Endothelial cell of hepatic sinusoid (primary cell): ENCODE results near the gene PCDHB5.
"Not testable (repeated sequence)": the region's sequence is repeated elsewhere in the genome, so short reads cannot be mapped to it uniquely, and the experiment has no call there.

ENCODE experiments used
- in situ Hi-C: cut with HindIII; loops from 2 replicates; pipeline ENCODE4 v1.10.0; 2017; ENCODE audit warnings: low sequenced_read_pairs

Gene PCDHB5

DNA sequence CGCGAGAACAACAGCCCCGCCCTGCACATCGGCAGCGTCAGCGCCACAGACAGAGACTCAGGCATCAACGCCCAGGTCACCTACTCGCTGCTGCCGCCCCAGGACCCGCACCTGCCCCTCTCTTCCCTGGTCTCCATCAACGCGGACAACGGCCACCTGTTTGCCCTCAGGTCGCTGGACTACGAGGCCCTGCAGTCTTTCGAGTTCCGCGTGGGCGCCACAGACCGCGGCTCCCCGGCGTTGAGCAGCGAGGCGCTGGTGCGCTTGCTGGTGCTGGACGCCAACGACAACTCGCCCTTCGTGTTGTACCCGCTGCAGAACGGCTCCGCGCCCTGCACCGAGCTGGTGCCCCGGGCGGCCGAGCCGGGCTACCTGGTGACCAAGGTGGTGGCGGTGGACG is 16.6 kb downstream of the PCDHB5 start:
- in situ Hi-C loops: not testable (repeated sequence)

DNA sequence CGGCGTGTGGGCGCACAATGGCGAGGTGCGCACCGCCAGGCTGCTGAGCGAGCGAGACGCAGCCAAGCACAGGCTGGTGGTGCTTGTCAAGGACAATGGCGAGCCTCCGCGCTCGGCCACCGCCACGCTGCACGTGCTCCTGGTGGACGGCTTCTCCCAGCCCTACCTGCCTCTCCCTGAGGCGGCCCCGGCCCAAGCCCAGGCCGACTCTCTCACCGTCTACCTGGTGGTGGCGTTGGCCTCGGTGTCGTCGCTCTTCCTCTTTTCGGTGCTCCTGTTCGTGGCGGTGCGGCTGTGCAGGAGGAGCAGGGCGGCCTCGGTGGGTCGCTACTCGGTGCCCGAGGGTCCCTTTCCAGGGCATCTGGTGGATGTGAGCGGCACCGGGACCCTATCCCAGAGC is 17.1 kb downstream of the PCDHB5 start:
- in situ Hi-C loops: not testable (repeated sequence)

DNA sequence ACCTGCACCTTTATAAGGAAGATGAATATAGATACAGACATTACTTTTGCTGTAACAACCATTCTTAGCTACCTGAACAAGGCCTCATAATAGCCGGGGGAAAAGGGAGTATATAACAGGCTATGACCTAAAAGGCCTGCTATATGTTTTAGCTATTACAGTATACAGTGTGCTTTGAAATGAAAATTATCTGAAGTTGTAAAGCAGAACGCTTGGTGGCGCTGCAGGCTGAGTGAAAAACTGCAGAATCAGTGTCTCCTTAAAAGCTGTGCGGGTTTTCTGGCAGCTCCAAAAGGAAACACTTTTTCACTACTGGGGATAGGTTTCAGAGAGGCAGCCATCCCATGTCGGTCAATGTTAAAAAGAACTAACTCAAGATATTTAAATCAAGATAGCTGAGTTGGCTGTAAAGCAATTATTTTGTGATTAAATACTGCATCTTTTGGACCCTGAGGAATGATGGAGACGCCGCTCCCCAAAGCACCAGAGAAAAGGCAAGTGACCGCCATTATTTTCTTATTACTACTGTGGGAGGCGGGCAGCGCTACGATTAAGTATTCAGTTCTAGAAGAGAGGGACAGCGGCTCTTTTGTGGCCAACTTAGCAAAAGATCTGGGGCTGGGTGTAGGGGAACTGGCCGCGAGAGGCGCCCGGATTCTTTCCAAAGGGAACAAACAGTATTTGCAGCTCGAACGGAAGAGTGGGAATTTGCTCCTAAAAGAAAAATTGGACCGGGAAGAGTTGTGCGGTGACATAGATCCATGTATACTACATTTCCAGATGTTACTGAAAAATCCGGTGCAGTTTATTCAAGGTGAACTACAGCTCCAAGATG is 20.8 kb downstream of the PCDHB5 start:
- in situ Hi-C loops: no loop called here

DNA sequence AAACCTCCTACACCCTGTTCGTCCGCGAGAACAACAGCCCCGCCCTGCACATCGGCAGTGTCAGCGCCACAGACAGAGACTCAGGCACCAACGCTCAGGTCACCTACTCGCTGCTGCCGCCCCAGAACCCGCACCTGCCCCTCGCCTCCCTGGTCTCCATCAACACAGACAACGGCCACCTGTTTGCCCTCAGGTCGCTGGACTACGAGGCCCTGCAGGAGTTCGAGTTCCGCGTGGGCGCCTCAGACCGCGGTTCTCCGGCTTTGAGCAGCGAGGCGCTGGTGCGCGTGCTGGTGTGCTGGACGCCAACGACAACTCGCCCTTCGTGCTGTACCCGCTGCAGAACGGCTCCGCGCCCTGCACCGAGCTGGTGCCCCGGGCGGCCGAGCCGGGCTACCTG is 22.4 kb downstream of the PCDHB5 start:
- in situ Hi-C loops: not testable (repeated sequence)

DNA sequence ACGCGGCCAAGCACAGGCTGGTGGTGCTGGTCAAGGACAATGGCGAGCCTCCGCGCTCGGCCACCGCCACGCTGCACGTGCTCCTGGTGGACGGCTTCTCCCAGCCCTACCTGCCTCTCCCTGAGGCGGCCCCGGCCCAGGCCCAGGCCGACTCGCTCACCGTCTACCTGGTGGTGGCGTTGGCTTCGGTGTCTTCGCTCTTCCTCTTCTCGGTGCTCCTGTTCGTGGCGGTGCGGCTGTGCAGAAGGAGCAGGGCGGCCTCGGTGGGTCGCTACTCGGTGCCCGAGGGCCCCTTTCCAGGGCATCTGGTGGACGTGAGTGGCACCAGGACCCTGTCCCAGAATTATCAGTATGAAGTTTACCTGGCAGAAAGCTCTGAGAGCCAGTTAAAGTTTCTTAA is 22.9 kb downstream of the PCDHB5 start:
- in situ Hi-C loops: not testable (repeated sequence)

DNA sequence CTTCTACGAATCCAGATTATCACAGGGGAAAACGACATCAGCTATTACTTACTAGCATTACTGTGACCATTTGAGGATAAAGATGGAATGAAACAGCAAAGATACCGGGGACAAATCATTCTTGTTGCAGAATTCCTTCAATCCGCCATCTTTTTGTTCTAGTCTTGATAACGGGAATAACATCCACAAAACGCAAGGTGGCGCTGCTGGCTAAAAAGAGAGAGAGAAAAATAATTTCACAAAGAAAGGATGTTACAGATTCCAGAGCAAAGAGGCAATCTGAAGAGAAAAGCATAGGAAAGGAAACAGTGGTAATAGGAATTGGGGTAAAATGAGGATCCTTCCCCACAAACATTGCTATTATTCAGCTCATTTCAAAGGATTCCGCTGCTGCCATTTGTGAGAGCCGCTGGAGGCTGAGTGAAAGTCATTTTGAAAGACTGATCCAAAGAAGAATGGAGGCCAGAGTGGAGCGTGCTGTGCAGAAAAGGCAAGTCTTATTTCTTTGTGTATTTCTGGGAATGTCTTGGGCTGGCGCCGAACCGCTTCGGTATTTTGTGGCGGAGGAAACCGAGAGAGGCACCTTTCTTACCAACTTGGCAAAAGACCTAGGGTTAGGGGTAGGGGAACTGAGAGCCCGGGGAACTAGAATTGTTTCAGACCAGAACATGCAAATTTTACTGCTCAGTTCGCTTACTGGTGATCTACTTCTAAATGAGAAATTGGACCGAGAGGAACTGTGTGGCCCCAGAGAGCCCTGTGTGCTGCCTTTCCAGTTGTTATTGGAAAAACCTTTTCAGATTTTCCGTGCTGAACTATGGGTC is 37.6 kb downstream of the PCDHB5 start, which contains the start of gene PCDHB7:
Gene PCDHB7 (plus strand): TSS at position 264 of the 824 bp plus-strand sequence. CDS start 192 bp downstream, at position 456.
- in situ Hi-C loops: no loop called here

DNA sequence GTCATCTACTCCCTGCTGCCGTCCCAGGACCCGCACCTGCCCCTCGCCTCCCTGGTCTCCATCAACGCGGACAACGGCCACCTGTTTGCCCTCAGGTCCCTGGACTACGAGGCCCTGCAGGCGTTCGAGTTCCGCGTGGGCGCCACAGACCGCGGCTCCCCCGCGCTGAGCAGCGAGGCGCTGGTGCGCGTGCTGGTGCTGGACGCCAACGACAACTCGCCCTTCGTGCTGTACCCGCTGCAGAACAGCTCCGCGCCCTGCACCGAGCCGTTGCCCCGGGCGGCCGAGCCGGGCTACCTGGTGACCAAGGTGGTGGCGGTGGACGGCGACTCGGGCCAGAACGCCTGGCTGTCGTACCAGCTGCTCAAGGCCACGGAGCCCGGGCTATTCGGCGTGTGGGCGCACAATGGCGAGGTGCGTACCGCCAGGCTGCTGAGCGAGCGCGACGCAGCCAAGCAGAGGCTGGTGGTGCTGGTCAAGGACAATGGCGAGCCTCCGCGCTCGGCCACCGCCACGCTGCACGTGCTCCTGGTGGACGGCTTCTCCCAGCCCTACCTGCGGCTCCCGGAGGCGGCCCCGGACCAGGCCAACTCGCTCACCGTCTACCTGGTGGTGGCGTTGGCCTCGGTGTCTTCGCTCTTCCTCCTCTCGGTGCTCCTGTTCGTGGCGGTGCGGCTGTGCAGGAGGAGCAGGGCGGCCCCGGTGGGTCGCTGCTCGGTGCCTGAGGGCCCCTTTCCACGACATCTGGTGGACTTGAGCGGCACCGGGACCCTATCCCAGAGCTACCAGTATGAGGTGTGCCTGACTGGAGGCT is 39.5 kb downstream of the PCDHB5 start:
- in situ Hi-C loops: loop anchor here (5.0 kb wide), 1 partner anchor 63 kb away; no protein-coding TSS in a partner anchor

DNA sequence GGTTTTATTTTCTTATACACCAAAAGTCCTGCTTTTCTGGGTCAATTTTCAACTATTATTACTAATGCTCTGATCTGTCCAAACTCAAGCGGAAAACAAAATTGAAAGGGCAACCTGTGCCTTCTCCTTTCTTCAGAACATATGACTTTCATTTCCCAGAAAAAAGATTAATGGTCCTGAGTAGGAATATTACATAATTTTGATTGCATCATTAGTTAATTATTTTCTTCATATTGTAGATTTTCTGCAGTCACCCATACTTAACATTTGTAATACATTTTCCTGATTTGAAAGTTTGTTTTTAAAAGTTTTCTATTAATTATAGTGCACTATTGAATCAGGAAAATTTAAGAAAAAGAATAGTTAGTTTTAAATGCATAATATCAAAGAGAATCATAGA is 40.9 kb downstream of the PCDHB5 start:
- in situ Hi-C loops: loop anchor here (5.0 kb wide), 1 partner anchor 61 kb away; no protein-coding TSS in a partner anchor

DNA sequence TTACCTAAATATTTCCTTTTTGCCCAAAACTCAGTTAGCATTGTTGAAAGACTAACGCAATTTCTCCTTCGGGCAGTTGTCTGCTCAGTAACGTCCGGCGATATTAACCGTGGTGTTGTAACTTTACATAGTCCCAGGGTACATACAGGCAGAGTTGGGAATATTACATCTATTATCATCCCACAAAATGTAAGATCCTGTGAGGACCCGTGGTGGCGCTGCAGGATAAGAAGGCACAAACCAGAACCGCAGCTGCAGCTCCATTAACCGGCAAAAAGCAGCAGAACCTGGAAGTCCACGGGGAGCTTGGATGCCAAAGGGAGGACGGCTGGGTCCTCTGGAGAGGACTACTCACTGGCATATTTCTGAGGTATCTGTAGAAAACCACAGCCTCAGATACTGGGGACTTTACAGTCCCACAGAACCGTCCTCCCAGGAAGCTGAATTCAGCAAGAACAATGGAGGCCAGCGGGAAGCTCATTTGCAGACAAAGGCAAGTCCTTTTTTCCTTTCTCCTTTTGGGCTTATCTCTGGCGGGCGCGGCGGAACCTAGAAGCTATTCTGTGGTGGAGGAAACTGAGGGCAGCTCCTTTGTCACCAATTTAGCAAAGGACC is 42.7 kb downstream of the PCDHB5 start, which contains the start of gene PCDHB8:
Gene PCDHB8 (plus strand): TSS at position 214 of the 615 bp plus-strand sequence. CDS start 245 bp downstream, at position 459.
- in situ Hi-C loops: loop anchor here (5.0 kb wide), 1 partner anchor 60 kb away; no protein-coding TSS in a partner anchor

DNA sequence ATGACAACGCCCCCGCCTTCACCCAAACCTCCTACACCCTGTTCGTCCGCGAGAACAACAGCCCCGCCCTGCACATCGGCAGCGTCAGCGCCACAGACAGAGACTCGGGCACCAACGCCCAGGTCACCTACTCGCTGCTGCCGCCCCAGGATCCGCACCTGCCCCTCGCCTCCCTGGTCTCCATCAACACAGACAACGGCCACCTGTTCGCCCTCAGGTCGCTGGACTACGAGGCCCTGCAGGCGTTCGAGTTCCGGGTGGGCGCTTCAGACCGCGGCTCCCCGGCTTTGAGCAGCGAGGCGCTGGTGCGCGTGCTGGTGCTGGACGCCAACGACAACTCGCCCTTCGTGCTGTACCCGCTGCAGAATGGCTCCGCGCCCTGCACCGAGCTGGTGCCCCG is 44.4 kb downstream of the PCDHB5 start:
- in situ Hi-C loops: loop anchor here (5.0 kb wide), 1 partner anchor 58 kb away; no protein-coding TSS in a partner anchor

DNA sequence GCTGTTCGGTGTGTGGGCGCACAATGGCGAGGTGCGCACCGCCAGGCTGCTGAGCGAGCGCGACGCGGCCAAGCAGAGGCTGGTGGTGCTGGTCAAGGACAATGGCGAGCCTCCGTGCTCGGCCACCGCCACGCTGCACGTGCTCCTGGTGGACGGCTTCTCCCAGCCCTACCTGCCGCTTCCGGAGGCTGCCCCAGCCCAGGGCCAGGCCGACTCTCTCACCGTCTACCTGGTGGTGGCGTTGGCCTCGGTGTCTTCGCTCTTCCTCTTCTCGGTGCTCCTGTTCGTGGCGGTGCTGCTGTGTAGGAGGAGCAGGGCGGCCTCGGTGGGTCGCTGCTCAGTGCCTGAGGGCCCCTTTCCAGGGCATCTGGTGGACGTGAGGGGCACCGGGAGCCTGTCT is 44.9 kb downstream of the PCDHB5 start:
- in situ Hi-C loops: loop anchor here (5.0 kb wide), 1 partner anchor 57 kb away; no protein-coding TSS in a partner anchor

DNA sequence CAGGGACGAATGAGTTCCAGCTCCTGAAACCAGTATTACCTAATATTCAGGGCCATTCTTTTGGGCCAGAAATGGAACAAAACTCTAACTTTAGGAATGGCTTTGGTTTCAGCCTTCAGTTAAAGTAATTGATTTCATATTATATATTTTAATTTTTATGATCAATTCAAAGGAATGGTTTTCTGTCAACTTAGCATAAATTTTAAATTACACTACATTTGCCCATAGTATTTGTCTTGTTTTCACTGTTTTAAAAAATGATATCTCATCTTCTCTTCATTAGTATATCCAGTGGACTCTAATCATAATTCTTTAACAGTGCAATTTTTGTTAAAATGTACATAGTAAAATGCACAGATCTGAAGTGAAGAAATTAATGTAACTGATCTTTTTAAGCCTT is 45.3 kb downstream of the PCDHB5 start:
- in situ Hi-C loops: no loop called here

DNA sequence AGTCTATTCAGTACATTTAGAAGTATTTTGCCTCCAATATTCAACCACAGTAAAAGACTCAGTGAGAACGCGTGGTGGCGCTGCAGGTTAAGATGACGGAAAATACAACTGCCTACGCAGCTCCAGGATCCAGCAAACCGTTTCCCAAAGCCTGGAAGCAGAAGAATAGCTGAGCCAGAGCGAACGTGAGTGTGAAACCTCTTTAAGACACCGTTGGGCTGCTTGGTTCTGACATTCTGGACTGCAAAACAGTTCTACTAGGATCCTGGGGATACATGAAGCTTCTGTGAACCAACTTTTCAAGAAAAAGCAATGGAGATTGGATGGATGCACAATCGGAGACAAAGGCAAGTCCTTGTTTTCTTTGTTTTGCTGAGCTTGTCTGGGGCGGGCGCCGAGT is 47.2 kb downstream of the PCDHB5 start, which contains the start of gene PCDHB16:
Gene PCDHB16 (plus strand): TSS at position 140 of the 400 bp plus-strand sequence. CDS start 173 bp downstream, at position 313.
- in situ Hi-C loops: no loop called here

DNA sequence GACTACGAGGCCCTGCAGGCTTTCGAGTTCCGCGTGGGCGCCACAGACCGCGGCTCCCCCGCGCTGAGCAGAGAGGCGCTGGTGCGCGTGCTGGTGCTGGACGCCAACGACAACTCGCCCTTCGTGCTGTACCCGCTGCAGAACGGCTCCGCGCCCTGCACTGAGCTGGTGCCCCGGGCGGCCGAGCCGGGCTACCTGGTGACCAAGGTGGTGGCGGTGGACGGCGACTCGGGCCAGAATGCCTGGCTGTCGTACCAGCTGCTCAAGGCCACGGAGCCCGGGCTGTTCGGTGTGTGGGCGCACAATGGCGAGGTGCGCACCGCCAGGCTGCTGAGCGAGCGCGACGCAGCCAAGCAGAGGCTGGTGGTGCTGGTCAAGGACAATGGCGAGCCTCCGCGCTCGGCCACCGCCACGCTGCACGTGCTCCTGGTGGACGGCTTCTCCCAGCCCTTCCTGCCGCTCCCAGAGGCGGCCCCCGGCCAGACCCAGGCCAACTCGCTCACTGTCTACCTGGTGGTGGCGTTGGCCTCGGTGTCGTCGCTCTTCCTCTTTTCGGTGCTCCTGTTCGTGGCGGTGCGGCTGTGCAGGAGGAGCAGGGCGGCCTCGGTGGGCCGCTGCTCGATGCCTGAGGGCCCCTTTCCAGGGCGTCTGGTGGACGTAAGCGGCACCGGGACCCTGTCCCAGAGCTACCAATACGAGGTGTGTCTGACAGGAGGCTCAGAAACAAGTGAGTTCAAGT is 49.3 kb downstream of the PCDHB5 start:
- in situ Hi-C loops: not testable (repeated sequence)

DNA sequence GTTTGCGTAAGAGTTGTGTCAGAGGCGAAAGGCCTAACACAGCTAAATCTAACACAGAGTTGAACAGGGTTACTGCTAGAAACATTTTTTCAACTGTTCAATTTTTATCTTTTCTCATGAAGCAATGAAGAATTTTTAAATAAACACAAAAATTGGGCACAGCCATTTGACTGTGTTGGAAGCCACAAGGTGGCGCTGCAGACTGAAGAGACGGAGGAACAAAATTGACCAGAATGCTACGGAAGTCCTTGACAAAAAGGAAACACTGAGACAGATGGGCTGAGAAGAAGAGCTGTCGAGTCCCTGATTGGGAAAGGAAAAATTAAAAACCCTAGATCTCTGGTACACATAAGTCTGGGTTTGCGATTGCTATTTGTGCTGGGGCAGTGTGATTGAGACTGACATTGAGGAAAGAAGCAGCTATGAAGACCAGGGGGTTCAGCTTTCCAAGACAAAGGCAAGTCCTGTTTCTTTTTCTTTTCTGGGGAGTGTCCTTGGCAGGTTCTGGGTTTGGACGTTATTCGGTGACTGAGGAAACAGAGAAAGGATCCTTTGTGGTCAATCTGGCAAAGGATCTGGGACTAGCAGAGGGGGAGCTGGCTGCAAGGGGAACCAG is 52.0 kb downstream of the PCDHB5 start, which contains the start of gene PCDHB9:
Gene PCDHB9 (plus strand): TSS at position 265 of the 616 bp plus-strand sequence. CDS start 158 bp downstream, at position 423.
- in situ Hi-C loops: no loop called here
